Stimulated activated CD8-positive, alpha-beta memory T cell treated with anti-CD3 and anti-CD28 coated beads, Interleukin-7, amount 100 ng/mL, for 48 hours (primary cell): ENCODE data around the gene SIN3B.
A peak's percentile ranks its signal among the peaks of the same experiment; 100 is the strongest.

Experiments used
- DNase-seq, 2 donors: peaks; one replicate each; pipeline ENCODE4 v3.0.0-alpha.2; 2020; ENCODE audit warnings: low read depth in 1 of 2; ENCODE audit errors: extremely low read depth in 1 of 2

SIN3B gene

DNA sequence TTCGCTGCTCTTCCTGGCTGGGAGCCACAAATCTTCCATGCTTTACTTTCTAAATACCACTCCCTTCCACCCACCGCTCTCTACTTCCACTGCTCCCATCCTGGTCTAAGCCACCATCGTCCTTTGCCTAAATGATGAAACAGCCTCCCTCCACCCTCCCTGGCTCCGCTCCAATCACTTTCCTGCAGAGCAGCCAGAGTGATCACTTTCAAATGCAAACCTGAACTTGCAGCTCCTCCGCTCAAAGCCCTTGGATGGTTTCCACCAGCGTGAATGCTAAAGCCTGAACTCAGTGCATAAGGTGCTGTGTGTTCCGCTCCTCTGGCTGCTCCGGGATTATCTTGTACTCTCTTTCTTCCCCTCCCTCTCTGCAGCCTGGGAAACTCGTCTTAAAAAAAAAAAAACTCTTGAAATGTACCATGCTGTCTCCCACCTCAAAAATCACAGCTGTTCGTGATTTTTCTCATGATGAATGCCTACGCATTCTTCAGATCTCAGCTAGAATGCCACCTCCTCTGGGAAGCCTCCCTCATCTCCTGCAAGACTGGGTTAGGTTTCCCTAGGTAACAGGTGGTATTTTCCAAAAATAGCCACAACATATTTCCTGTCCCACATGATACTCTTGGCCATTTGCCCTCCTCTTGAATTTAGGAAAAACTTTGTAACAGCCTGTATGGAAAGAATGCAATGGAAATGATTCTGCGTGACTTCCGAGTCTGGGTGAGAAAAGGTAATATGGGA is 3.7 kb upstream of the SIN3B start:
- no peak for DNase-seq

DNA sequence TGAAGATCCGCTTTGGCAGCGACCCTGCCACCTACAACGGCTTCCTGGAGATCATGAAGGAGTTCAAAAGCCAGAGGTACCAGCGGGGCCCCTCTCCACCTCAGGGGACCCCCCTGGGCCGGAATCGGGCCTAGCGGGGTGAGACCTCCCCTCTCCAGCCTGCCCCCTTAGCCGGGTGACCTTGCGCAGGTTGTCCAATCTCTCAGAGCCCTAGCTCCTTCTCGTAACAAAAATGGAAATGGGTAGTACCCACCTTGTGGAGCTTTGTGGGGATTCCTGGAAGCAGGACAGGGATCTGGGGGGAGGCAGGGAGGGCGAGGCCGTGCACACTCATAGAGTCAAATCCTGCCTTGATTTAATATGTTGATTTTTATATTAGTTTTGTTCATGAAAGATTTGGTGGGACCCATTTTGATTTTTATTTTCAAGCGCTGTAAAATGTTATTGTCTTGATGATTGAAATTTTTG is 658 bp downstream of the SIN3B start:
- DNase-seq, result no peak

GRCh38 chr19:16830679-16831078 is 1.5 kb downstream of the SIN3B start:
- no peak for DNase-seq

DNA sequence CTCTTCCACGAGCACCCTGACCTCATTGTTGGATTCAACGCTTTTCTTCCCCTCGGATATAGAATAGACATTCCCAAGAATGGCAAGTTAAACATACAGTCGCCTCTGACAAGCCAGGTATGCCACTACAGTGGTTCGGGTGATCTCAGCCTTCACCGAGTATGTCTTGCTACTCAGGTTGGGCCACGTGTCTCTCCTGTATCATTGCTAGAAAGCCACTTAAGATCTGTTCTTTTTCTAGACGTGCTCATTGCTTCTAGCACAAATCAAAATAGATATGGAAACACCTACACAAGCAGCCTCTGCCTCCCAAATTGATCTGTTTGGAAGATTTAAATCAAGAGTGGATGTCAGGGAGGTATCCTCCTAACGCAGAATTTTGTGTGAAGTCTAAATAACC is 2.3 kb downstream of the SIN3B start:
- no peak for DNase-seq

GRCh38 chr19:16834747-16835146 is 5.5 kb downstream of the SIN3B start:
- peak in 1 of 2 donors; percentile 27 for DNase-seq

DNA sequence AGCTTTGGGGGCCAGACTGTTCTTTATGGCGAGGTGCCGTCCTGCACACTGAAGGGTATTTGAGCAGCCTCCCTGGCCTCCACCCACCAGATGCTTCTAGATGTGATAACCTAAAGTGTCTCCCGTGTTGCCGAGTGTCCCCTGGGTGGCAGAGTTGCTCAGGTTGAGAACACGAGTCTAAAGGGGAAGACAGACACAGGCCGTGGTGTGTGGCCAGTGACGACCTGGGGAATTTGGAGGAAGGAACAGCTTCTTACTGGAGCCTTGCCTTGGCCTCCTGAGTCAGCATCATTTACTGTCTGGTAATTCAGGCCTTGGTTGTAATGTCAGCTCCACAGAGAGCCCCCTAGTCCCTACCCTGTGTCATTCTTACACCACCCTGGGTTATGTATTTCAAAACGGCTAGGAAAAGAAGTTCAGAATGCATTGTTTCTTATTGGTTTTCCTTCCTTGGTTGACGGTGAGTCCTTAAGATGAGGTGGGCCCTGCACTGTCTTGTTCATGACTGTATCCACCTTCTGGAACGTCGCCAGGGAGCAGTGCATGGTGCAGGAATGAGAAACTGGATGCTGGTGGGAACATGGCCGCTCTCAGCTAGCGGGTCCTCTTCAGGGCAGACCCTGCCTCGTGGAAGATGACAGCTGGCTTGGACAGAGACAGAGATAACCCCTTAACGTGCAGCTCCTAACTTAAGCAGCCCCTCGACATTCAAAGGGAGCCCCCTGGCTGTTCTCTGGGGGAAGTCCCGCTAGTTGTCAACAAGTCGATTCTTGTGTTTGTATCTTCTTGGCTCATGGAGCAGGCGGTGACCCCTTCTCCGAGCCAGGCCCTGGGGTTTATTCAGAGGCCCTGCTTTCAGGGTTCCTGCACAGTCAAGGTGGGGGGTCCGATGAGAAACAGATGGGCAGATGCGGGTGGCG is 7.2 kb downstream of the SIN3B start:
- no peak for DNase-seq

GRCh38 chr19:16837035-16837362 is 7.8 kb downstream of the SIN3B start:
- no peak for DNase-seq

- DNase-seq, result no peak
Measured at GRCh38 chr19:16841391-16841926, 12.3 kb downstream of the SIN3B start.

GRCh38 chr19:16846901-16847300 is 17.7 kb downstream of the SIN3B start:
- no peak for DNase-seq

DNA sequence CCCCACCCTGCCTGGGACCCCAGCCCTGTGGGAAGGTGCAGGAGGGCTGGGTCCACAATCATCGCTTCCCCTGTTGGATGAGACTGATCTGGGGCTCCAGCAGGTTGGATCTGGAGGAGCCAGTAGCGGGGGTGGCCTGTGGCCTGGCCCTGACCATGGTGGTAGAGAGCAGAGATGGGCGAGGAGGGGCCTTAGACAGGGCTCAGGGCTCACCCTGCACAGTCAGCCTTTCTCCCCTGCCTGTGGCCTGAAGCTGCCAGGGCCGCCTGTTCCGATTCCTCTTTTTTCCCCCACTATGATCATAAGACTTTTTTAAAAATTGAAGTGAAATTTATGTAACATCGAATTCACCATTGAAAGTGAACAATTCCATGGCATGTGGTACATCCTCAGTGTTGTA is 18.2 kb downstream of the SIN3B start:
- DNase-seq, result no peak

DNA sequence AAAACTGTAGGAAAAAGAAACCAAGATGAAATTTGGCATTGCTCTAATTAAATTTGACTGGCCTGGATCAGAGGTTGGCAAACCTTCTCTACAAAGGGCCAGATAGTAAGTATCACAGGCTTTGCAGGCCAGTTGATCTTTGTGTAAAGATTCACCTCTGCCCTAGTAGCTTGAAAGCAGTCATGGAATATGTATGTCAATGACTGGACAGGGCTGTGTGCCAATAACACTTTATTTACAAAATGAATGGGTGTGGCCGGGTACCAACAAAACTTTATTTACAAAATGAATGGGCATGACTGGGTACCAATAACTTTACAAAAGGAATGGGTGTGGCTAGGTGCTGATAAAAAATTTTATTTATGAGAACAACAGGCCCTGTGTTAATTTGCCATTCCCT is 20.0 kb downstream of the SIN3B start:
- no peak for DNase-seq

GRCh38 chr19:16850133-16850532 is 20.9 kb downstream of the SIN3B start:
- no peak for DNase-seq

GRCh38 chr19:16851031-16851712 is 22.0 kb downstream of the SIN3B start:
- DNase-seq, result no peak

- DNase-seq, result no peak
Measured at GRCh38 chr19:16853066-16853465, 23.9 kb downstream of the SIN3B start.

- DNase-seq, result no peak
Measured at GRCh38 chr19:16856091-16856490, 26.9 kb downstream of the SIN3B start.

GRCh38 chr19:16859626-16860025 is 30.4 kb downstream of the SIN3B start:
- no peak for DNase-seq

DNA sequence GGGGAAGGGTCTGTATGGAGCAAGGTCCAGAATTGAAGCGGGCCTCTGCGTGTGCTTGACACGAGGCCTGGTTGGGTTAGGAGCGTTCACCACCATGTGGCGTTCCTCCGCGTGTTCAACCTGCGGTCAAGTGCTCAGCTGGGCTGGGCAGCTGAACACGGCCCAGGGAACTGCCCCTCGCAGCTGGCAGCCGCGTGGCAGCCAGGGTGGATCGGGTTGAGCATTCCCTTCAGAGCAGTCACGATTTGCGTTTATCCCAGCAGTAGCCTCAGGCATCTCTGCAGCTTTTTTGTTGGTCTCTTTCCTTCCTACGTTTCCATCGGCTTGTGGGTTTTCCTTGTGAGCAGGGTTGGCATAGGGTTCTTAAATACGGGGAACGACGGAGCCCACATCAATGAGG is 30.9 kb downstream of the SIN3B start:
- DNase-seq, result no peak

GRCh38 chr19:16861011-16861410 is 31.8 kb downstream of the SIN3B start:
- no peak for DNase-seq

GRCh38 chr19:16861834-16862233 is 32.6 kb downstream of the SIN3B start:
- no peak for DNase-seq

- DNase-seq, result no peak
Measured at GRCh38 chr19:16862826-16863415, 33.7 kb downstream of the SIN3B start.

- DNase-seq, result no peak
Measured at GRCh38 chr19:16867211-16867610, 38.0 kb downstream of the SIN3B start.
